Effector memory CD4-positive, alpha-beta T cell (primary cell): ENCODE results near the gene CCDC127.
"Not testable (repeated sequence)": the region's sequence is repeated elsewhere in the genome, so short reads cannot be mapped to it uniquely, and the experiment has no call there.

ENCODE experiments used
- DNase-seq, 3 donors: peaks; one replicate each; pipeline ENCODE4 v3.0.0-alpha.2; 2020
- H3K27ac ChIP-seq: 2 replicates; pipeline ENCODE4 v1.7.0; 2013; ENCODE audit warnings: mild to moderate bottlenecking, low read length, moderate library complexity; ENCODE audit not compliant: insufficient read depth, poor library complexity, severe bottlenecking
- H3K27me3 ChIP-seq: replicated peaks from 2 replicates; pipeline ENCODE4 v1.7.0; 2013; ENCODE audit warnings: mild to moderate bottlenecking, low read length; ENCODE audit not compliant: insufficient read depth, control insufficient read depth, poor library complexity, severe bottlenecking
- H3K36me3 ChIP-seq: 2 replicates; pipeline ENCODE4 v1.7.0; 2013; ENCODE audit warnings: mild to moderate bottlenecking, low read length, moderate library complexity; ENCODE audit not compliant: control insufficient read depth, insufficient read depth
- H3K4me1 ChIP-seq: 2 replicates; pipeline ENCODE4 v1.7.0; 2013; ENCODE audit warnings: low read length, mild to moderate bottlenecking; ENCODE audit not compliant: control insufficient read depth, insufficient read depth, poor library complexity, severe bottlenecking
- H3K4me3 ChIP-seq: 2 replicates; pipeline ENCODE4 v1.7.0; 2013; ENCODE audit warnings: low read length, low read depth, mild to moderate bottlenecking; ENCODE audit not compliant: insufficient read depth, poor library complexity, severe bottlenecking
- H3K9me3 ChIP-seq: 2 replicates; pipeline ENCODE4 v1.7.0; 2013; ENCODE audit warnings: mild to moderate bottlenecking, low read length, moderate library complexity; ENCODE audit not compliant: control insufficient read depth

The CCDC127 gene

DNA sequence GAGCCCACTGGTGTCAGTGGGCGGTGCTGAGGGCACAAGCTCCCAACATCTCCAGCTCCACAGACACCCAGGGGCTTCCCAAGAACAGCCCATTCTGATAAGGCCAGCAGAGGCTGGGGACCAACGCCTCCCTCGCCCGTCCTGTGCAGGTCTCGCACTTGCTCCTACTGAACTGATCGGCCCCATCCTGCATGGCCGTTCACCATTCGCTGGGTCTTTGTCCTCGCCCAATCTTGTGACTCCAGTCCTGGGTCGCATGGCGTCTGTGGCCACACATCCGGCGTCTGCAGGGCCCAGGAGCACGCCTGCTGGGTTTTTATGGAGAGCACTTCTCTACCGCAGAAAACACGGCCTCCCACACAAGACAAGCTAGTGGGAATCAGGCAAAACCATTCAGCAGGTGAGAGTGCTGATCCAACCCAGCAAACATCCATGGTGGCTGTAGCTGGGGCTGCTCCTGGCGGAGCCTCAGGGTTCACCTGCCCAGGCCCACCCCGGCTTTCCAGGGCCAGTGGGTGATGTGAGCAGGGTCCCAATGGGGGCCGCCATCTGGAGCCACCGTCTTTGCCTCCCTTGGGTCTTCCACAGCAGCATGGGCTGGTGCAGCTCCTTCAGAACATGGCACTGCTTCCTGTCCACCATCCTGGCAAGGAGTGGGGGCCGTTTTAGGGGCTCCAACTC, 19.3 kb downstream of the CCDC127 start:
- Histone ChIP-seq H3K4me3 (no peak overlapping the region), H3K36me3 (peaks cover 5% of the 10 kb centered on the region), H3K27ac (no peak overlapping the region), H3K4me1 (no peaks in the 10 kb centered on the region), H3K9me3 (no peaks in the 10 kb centered on the region), H3K27me3 (no peaks in the 10 kb centered on the region)
- DNase-seq, result no peak

DNA sequence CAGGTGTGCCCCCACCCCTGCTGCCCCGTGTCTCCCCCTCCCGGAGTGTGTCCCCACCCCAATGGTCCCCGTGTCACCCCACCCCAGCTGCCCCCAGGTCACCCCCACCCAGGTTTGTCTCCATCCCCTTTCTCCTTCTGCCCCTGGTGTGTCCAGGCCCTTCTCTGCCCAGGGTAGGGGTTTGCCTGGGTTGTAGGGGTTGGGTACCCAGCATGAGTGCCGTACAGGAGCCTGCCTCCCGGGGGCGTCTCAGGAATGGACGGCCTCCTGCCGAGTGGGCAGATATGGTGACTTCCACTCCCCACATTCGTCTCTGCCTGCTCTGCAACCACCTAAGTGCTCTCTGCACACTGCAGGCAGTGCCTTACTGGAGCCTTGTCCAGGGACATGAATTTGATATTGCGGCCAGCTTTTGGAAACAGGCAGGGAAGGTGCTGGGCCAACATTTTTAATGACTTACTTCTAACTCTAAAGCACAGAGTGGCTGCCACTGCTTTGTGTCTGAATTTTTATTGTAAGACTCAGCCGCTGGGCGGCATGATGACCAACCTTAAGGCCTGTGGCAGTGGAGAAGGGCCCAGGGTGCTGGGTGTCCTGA, 20.0 kb downstream of the CCDC127 start:
- Histone ChIP-seq H3K4me3 (no peak overlapping the region), H3K27me3 (no peaks in the 10 kb centered on the region), H3K27ac (no peak overlapping the region), H3K4me1 (no peaks in the 10 kb centered on the region), H3K9me3 (no peaks in the 10 kb centered on the region), H3K36me3 (no peaks in the 10 kb centered on the region)
- no peak for DNase-seq

DNA sequence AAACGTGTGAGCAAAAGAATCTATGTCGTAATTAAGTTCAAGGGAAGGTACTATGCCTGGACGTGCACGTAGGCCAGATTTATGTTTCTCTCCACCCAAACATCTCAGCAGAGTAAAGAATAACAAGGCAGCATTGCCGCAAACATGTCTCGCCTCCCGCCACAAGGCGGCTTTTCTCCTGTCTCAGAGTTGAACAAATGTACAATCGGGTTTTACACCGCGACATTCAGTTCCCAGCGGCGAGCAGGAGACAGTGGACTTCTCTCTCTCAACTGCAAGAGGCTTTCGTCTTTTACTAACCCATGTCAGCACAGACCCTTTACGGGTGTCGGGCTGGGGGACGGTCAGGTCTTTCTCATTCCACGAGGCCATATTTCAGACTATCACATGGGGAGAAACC, 20.9 kb downstream of the CCDC127 start:
- H3K9me3 ChIP-seq, H3K27ac ChIP-seq, H3K4me3 ChIP-seq, H3K36me3 ChIP-seq, H3K4me1 ChIP-seq, H3K27me3 ChIP-seq, DNase-seq: not testable (repeated sequence)

DNA sequence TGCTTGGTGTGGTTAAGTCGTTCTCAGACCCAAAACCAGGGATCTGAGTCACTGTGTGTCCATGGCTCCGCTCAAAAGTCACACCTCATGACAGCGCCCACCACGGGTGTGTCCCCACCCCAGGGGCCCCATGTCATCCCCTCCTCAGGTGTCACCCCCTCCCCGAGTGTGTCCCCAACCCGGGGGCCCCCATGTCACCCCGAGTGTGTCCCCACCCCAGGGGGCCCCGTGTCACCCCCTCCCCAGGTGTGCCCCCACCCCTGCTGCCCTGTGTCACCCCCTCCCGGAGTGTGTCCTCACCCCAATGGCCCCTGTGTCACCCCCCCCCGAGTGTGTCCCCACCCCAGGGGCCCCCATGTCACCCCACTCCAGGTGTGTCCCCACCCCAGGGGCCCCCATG, 21.6 kb downstream of the CCDC127 start:
- no peak for DNase-seq
- no peaks in the 10 kb centered on the region for H3K27me3 ChIP-seq
- no peak overlapping the region for H3K4me3 ChIP-seq
- H3K9me3 ChIP-seq, result no peaks in the 10 kb centered on the region
- H3K4me1 ChIP-seq, result no peaks in the 10 kb centered on the region
- no peaks in the 10 kb centered on the region for H3K36me3 ChIP-seq
- no peak overlapping the region for H3K27ac ChIP-seq

DNA sequence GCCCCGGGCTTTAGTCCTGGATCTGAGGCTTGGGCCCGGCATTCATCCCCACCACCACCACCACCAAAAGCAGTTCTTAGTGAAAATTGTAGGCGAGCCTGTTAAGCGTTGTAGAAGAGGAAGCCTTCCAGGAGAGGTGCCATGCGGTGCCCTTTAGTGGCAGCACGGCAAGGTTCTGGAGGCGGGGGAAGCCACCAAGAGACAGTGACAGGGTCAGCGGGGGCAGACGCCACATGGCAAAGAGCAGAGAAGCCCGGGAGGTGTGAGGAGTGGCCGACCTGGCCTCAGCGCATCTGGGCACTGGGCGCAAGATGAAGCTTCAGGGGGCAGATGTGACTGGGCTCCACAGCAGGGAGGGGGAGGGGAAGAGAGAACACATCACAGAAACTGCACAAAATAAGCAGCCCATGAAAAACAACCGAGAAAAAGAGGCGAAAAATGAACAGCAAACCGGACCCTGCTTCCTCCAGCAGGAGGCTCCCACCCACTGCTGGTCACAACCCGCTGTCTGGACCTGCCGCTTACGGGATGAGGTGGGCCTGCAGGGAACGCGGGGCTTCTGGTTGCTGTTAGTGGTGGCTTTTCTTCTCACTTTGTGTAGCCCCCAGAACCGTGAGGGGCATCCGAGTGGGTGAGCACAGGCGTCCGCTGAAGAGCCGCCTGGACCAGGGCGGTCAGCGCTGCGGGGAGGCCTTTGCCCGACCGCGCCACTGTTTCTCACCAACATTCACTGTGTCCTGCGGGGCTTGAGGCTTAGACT, 22.4 kb downstream of the CCDC127 start:
- Histone ChIP-seq H3K36me3 (no peaks in the 10 kb centered on the region), H3K9me3 (no peaks in the 10 kb centered on the region), H3K27me3 (no peaks in the 10 kb centered on the region), H3K27ac (no peak overlapping the region), H3K4me3 (no peak overlapping the region), H3K4me1 (no peaks in the 10 kb centered on the region)
- DNase-seq, result no peak

DNA sequence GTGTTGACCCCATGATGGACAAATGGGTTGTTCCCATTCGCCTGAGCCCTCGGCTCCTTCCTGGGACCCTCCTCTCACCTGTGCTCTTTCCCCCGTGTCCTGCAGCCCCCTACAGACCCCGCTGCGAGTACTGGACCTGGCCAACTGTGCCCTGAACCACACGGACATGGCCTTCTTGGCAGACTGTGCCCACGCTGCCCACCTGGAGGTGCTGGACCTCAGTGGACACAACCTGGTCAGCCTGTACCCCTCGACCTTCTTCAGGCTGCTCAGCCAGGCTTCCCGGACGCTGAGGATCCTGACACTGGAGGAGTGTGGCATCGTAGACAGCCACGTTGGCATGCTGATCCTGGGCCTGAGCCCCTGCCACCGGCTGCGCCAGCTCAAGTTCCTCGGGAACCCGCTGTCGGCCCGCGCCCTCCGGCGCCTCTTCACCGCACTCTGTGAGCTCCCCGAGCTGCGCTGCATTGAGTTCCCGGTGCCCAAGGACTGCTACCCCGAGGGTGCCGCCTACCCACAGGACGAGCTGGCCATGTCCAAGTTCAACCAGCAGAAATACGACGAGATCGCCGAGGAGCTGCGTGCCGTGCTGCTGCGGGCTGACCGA, 23.2 kb downstream of the CCDC127 start:
- DNase-seq, result no peak
- Histone ChIP-seq H3K4me3 (no peak overlapping the region), H3K9me3 (no peaks in the 10 kb centered on the region), H3K27me3 (no peaks in the 10 kb centered on the region), H3K27ac (no peak overlapping the region), H3K36me3 (no peaks in the 10 kb centered on the region), H3K4me1 (no peaks in the 10 kb centered on the region)

DNA sequence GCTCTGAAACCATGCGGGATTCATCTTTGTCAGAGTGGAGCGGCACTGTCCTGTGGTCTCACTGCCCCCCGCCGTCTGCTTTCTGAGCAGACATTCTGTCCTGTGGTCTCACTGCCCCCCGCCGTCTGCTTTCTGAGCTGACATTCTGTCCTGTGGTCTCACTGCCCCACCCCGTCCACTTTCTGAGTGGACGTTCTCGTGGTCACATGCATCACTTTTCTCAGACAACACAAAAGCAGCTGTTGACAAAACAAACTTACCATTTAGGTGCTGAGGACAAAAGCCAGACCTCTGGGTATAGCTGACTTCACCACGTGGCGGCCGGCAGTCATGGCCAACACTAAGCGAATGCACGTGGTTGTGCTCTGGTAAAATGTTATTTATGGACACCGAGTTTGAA, 23.9 kb downstream of the CCDC127 start:
- Histone ChIP-seq H3K4me3 (no peak overlapping the region), H3K36me3 (no peaks in the 10 kb centered on the region), H3K27ac (no peak overlapping the region), H3K9me3 (no peaks in the 10 kb centered on the region), H3K4me1 (no peaks in the 10 kb centered on the region), H3K27me3 (no peaks in the 10 kb centered on the region)
- DNase-seq, result no peak

DNA sequence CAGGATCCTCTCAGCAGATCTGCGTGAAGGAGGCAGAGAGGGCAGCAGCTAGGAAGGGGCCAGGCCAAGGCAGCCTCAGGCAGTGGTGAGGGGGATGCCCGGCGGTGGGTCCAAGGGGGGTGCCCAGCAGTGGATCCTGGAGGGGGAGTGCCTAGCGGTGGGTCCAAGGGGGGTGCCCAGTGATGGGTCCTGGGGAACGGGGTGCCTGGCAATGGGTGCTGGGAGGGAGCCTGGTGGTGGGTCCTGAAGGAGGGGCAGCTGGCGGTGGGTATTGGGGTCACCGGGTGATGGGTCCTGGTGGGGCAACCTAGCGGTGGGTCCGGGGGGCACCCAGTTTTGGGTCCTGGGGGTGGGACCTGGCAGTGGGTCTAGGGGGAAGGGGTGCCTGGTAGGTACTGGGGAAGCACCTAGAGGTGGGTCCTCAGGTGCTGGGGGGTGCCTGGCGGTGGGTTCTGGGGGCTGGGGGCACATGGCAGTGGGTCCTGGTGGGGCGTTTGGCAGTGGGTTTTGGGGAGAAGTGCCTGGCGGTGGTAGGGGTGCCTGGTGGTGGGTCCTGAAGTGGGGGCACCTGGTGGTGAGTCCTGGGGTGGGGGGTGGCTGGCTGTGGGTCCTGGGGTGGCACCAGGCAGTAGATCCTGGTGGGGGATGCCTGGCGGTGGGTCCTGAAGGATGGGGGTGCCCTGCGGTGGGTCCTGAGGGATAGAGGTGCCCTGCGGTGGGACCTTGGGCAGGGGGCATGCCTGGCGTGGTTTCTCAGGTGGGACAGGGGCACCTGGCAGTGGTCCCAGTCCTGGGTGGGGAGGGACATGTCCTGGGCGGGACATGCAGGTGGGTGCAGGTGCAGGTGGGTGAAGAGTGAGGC, 24.8 kb downstream of the CCDC127 start:
- no peaks in the 10 kb centered on the region for H3K27me3 ChIP-seq
- no peak overlapping the region for H3K4me3 ChIP-seq
- DNase-seq, result no peak

DNA sequence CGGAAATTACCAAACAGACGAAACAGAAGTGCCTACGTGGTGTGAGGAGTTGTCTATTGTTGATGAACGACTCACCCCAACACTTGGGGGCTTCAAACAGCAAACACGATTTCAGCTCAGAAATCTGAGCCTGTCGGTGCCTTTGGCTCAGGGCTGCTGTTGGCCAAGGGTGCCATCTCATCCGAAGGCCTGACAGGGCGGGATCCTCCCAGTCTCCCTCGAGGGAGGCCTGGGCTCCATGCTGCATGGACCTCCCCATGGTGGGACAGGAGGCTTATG, 25.3 kb downstream of the CCDC127 start:
- Histone ChIP-seq H3K27ac (no peak overlapping the region), H3K9me3 (no peaks in the 10 kb centered on the region), H3K27me3 (no peaks in the 10 kb centered on the region), H3K4me1 (peaks cover 3% of the 10 kb centered on the region), H3K4me3 (no peak overlapping the region), H3K36me3 (no peaks in the 10 kb centered on the region)
- DNase-seq, result no peak

More for the DNA sequence above, 24.8 kb downstream of the CCDC127 start:
- no peaks in the 10 kb centered on the region for H3K9me3 ChIP-seq
- H3K4me1 ChIP-seq, result peaks cover 3% of the 10 kb centered on the region
- H3K27ac ChIP-seq, result no peak overlapping the region
- H3K36me3 ChIP-seq, result no peaks in the 10 kb centered on the region
